Caco-2 (cell line): ENCODE results near the gene PKMYT1. TPM values are rescaled to one million over a fixed set of nuclear protein-coding genes. Genes with fewer than 3 reads are reported as not detected.

ENCODE experiments used
- BruUV-seq: library from RNA; stranded (reverse); fragments of 400-500 nt; replicated peaks from 2 replicates; lab custom pipeline; 2021; lab: Mats Ljungman, UMichigan
- CTCF ChIA-PET: fragments of 300-600 bp; sonication (Branson Sonifier 250); formaldehyde crosslinking; loops from one replicate; lab custom pipeline; 2022; ENCODE audit warnings: antibody characterized with exemption; lab: Charles Lee
- POLR2A ChIA-PET: fragments of 300-600 bp; sonication (Branson Sonifier 250); formaldehyde crosslinking; loops from one replicate; lab custom pipeline; 2022; ENCODE audit warnings: antibody characterized with exemption; lab: Charles Lee
- DNase-seq, 2 experiments: peaks; one replicate each; pipeline versions ENCODE4 v3.0.0 to v3.0.0-alpha.2; 2020 to 2022
- H3K27me3 ChIP-seq: replicated peaks from 2 replicates; pipeline ENCODE4 v1.6.0; 2011; ENCODE audit warnings: low read length; ENCODE audit not compliant: control insufficient read depth, insufficient read depth
- H3K36me3 ChIP-seq: 2 replicates; pipeline ENCODE4 v1.5.1; 2011; ENCODE audit warnings: low read length; ENCODE audit not compliant: control insufficient read depth, insufficient read depth
- H3K4me1 ChIP-seq: fragments of 250-450 bp; sonication (Bioruptor Pico); 2 replicates; pipeline ENCODE4 v1.5.1; 2020; ENCODE audit warnings: mild to moderate bottlenecking
- H3K4me3 ChIP-seq: 2 replicates; pipeline ENCODE4 v1.5.1; 2011; ENCODE audit warnings: low read depth, mild to moderate bottlenecking, control low read depth, low read length
- H3K9me3 ChIP-seq: fragments of 250-450 bp; sonication (Bioruptor Pico); 2 replicates; pipeline ENCODE4 v1.5.1; 2020; ENCODE audit warnings: mild to moderate bottlenecking, moderate library complexity
- H3K27ac Mint-ChIP-seq: one replicate; pipeline ENCODE4 v1.8.0; 2022; ENCODE audit warnings: mixed read lengths; ENCODE audit not compliant: unreplicated experiment
- H3K27me3 Mint-ChIP-seq: one replicate; pipeline ENCODE4 v1.8.0; 2022; ENCODE audit warnings: mixed read lengths; ENCODE audit not compliant: insufficient read depth, unreplicated experiment
- H3K36me3 Mint-ChIP-seq: one replicate; pipeline ENCODE4 v1.8.0; 2022; ENCODE audit warnings: mild to moderate bottlenecking, mixed read lengths; ENCODE audit not compliant: insufficient read depth, unreplicated experiment
- H3K4me1 Mint-ChIP-seq: one replicate; pipeline ENCODE4 v1.8.0; 2022; ENCODE audit warnings: low read depth, mixed read lengths; ENCODE audit not compliant: unreplicated experiment
- H3K4me3 Mint-ChIP-seq: one replicate; pipeline ENCODE4 v1.8.0; 2022; ENCODE audit warnings: mild to moderate bottlenecking, moderate library complexity, mixed read lengths; ENCODE audit not compliant: unreplicated experiment
- H3K9me3 Mint-ChIP-seq: one replicate; pipeline ENCODE4 v1.8.0; 2022; ENCODE audit warnings: mixed read lengths; ENCODE audit not compliant: unreplicated experiment
- intact Hi-C: fragments of 100-400 bp; cut with micrococcal nuclease; formaldehyde crosslinking; loops from one replicate; pipeline ENCODE4 v1.10.0; 2022; ENCODE audit not compliant: unreplicated experiment
- total RNA-seq: library from RNA; stranded (reverse); gene quantifications from 2 replicates; pipeline ENCODE4 v1.2.3, GENCODE V29; 2022
- TF ChIP-seq, protein P1 (sequence below), 2 experiments: fragments of 200-600 bp in 1 of 2; IDR thresholded peaks; 1 replicate in 1 of 2; 2 replicates in 1 of 2; pipeline versions ENCODE4 v1.5.1 to v1.8.0; 2011 to 2022; ENCODE audit warnings: antibody characterized with exemption in 1 of 2, control low read depth in 1 of 2, inconsistent platforms in 1 of 2, low read depth in 1 of 2, low read length in 1 of 2, mild to moderate bottlenecking in 1 of 2, moderate library complexity in 1 of 2; ENCODE audit not compliant: insufficient read depth in 1 of 2, severe bottlenecking in 1 of 2, unreplicated experiment in 1 of 2

Gene PKMYT1
- total RNA-seq, 1 experiment from 2014 or later, result 73.7 TPM

DNA sequence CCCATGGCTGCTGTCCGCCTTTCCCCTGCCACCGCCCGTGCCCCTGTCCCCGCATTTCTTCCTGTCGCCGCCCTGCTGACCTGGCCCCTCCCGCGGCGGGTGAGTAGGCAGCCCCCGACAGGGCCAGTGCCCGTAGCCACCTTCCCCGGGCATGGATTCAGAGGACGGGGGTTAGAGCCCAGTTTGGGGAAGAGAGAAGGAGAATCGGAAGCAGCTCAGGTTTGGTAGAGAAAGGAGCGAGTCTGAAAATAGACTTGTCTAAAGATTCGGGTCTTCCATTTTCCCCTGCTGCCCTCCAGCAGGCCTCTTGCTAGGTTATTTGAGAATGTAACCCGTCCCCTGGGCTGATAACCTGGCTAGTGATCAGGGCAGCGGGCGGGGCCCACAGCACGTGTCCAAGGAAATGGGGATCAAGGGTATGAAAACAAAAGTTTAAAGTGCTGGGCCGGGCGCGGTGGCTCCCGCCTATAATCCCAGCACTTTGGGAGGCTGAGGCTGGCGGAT is 24.6 kb upstream of the PKMYT1 start:
- H3K36me3 Mint-ChIP-seq, result peaks cover 35% of the 10 kb centered on the region
- H3K9me3 Mint-ChIP-seq, result no peaks in the 10 kb centered on the region
- intact Hi-C loops, result loop anchor here (1.0 kb wide), 1 partner anchor 16 kb away; no protein-coding TSS in a partner anchor
- TF ChIP-seq, protein P1, sequence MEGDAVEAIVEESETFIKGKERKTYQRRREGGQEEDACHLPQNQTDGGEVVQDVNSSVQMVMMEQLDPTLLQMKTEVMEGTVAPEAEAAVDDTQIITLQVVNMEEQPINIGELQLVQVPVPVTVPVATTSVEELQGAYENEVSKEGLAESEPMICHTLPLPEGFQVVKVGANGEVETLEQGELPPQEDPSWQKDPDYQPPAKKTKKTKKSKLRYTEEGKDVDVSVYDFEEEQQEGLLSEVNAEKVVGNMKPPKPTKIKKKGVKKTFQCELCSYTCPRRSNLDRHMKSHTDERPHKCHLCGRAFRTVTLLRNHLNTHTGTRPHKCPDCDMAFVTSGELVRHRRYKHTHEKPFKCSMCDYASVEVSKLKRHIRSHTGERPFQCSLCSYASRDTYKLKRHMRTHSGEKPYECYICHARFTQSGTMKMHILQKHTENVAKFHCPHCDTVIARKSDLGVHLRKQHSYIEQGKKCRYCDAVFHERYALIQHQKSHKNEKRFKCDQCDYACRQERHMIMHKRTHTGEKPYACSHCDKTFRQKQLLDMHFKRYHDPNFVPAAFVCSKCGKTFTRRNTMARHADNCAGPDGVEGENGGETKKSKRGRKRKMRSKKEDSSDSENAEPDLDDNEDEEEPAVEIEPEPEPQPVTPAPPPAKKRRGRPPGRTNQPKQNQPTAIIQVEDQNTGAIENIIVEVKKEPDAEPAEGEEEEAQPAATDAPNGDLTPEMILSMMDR (IDR thresholded peaks at IDR 0.05; ENCODE audit: insufficient read depth in 1 of 2, low read depth in 1 of 2, low read length in 1 of 2, severe bottlenecking in 1 of 2, unreplicated experiment in 1 of 2), result no peak
- H3K4me3 Mint-ChIP-seq, result peak overlapping the region; percentile 89
- peaks cover 18% of the 10 kb centered on the region for H3K4me1 Mint-ChIP-seq
- peak; percentile 76 to 84 for DNase-seq
- CTCF ChIA-PET, result interaction anchor here (1.5 to 6.6 kb wide), 3 partner anchors 17 to 27 kb away, joined by 21 to 113 read pairs (median 89); partner anchors contain the start of genes HCFC1R1, THOC6 and TNFRSF12A
- peaks cover 46% of the 10 kb centered on the region for H3K4me1 ChIP-seq
- BruUV-seq, result TSS peak; percentile 22
- H3K27ac Mint-ChIP-seq, result peak overlapping the region; percentile 90
- no peaks in the 10 kb centered on the region for H3K9me3 ChIP-seq
- H3K27me3 Mint-ChIP-seq, result no peaks in the 10 kb centered on the region
- peak overlapping the region; percentile 52 for H3K4me3 ChIP-seq
- H3K27me3 ChIP-seq, result no peaks in the 10 kb centered on the region
- POLR2A ChIA-PET, result interaction anchor here (0.6 to 6.5 kb wide), 2 partner anchors 17 to 101 kb away, joined by 3 to 83 read pairs; partner anchors contain the start of genes HCFC1R1, THOC6 and TNFRSF12A
- H3K36me3 ChIP-seq, result peaks cover 1% of the 10 kb centered on the region; the same call in 1 of the 2 replicates

GRCh38 chr16:3004319-3004718 is 24.1 kb upstream of the PKMYT1 start:
- ChIA-PET POLR2A (interaction anchor here (0.6 to 6.5 kb wide), 7 partner anchors 17 to 260 kb away, joined by 3 to 83 read pairs (median 5); partner anchors contain the start of genes HCFC1R1, IL32, PKMYT1 and THOC6), CTCF (interaction anchor here (0.5 to 6.6 kb wide), 10 partner anchors 12 to 536 kb away, joined by 3 to 113 read pairs (median 6); partner anchors contain the start of genes HCFC1R1, THOC6 and TNFRSF12A)
- Histone ChIP-seq H3K4me1 (peaks cover 41% of the 10 kb centered on the region), H3K4me3 (peak overlapping the region; percentile 52), H3K36me3 (peaks cover 1% of the 10 kb centered on the region; the same call in 1 of the 2 replicates), H3K9me3 (no peaks in the 10 kb centered on the region), H3K27me3 (no peaks in the 10 kb centered on the region)
- H3K27ac Mint-ChIP-seq, result peak overlapping the region; percentile 90
- H3K9me3 Mint-ChIP-seq, result no peaks in the 10 kb centered on the region
- DNase-seq, result peak in 1 of 2 experiments; percentile 49
- H3K27me3 Mint-ChIP-seq, result no peaks in the 10 kb centered on the region
- peaks cover 31% of the 10 kb centered on the region for H3K36me3 Mint-ChIP-seq
- H3K4me1 Mint-ChIP-seq, result peaks cover 18% of the 10 kb centered on the region
- BruUV-seq, result no TSS peak
- peak overlapping the region; percentile 89 for H3K4me3 Mint-ChIP-seq
- TF ChIP-seq, protein P1 (IDR thresholded peaks at IDR 0.05; ENCODE audit: insufficient read depth in 1 of 2, low read depth in 1 of 2, low read length in 1 of 2, severe bottlenecking in 1 of 2, unreplicated experiment in 1 of 2), result no peak
- intact Hi-C loops, result loop anchor here (1.0 kb wide), 1 partner anchor 17 kb away; no protein-coding TSS in a partner anchor

- CTCF ChIA-PET, result interaction anchor here (0.5 to 6.6 kb wide), 11 partner anchors 12 to 535 kb away, joined by 3 to 113 read pairs (median 5); partner anchors contain the start of genes HCFC1R1, THOC6 and TNFRSF12A
- Mint-ChIP-seq H3K4me1 (peaks cover 18% of the 10 kb centered on the region), H3K36me3 (peaks cover 28% of the 10 kb centered on the region), H3K9me3 (no peaks in the 10 kb centered on the region), H3K27ac (no peak overlapping the region), H3K27me3 (no peaks in the 10 kb centered on the region), H3K4me3 (peak overlapping the region; percentile 89)
- TF ChIP-seq, protein P1 (IDR thresholded peaks at IDR 0.05; ENCODE audit: insufficient read depth in 1 of 2, low read depth in 1 of 2, low read length in 1 of 2, severe bottlenecking in 1 of 2, unreplicated experiment in 1 of 2), result peak; percentile 42 to 80
- H3K27me3 ChIP-seq, result no peaks in the 10 kb centered on the region
- peak overlapping the region; percentile 52 for H3K4me3 ChIP-seq
- DNase-seq, result peak; percentile 98 to 99
- intact Hi-C loops, result loop anchor here (1.0 kb wide), 2 partner anchors 18 to 25 kb away; no protein-coding TSS in a partner anchor
- no TSS peak for BruUV-seq
- peaks cover 35% of the 10 kb centered on the region for H3K4me1 ChIP-seq
- H3K9me3 ChIP-seq, result no peaks in the 10 kb centered on the region
- peaks cover 1% of the 10 kb centered on the region; the same call in 1 of the 2 replicates for H3K36me3 ChIP-seq
- POLR2A ChIA-PET, result interaction anchor here (0.6 to 6.5 kb wide), 7 partner anchors 18 to 261 kb away, joined by 3 to 83 read pairs (median 5); partner anchors contain the start of genes HCFC1R1, IL32, PKMYT1 and THOC6
These were observed 23.5 kb upstream of the PKMYT1 start for GRCh38 chr16:3003582-3004270.
